GM19467 (cell line): ENCODE data around the gene FIGNL1.
A peak's percentile ranks its signal among the peaks of the same experiment; 100 is the strongest.

Source experiments
- ATAC-seq: cut with Tn5 transposase; IDR thresholded peaks from one replicate; pipeline ENCODE4 v1.9.1; 2021; ENCODE audit warnings: mild to moderate bottlenecking, moderate library complexity; ENCODE audit not compliant: unreplicated experiment

The FIGNL1 gene

DNA sequence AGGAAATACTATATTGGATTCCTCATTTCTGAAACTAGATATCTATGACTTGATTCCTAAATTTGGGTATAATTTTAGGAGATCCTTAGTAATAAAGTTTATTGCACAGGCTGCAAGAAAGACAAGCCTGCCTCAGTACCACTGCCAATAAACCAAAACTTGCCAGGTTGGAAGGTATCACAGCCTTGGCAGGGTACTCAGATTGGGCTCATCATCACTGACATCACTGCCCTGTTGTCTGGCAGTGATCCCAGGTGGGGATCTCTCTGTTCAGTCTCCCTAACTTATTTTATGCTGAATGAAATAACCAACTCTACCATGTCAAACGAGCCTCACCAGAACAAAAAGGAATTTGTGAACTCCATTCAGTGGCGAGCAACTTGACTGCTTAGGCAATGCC is 18.8 kb downstream of the FIGNL1 start:
- no peak for ATAC-seq

DNA sequence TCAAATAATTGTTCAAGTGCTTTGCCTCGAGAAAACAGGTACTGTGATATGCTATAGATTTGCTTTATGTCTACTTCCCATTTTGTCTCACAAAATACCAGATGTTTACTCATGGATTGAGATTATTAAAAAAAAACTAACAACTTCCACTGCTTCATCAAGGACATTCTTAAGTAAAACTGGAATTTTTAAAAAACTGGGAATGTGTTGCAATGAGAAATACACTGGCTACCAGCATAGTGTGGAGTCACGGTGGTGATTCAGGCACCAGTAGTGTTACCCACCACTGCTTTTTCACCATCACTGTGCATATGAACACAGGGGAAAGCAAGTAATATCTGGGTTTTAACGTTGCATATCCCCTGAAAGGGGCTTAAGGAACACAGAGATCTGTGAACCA is 21.2 kb downstream of the FIGNL1 start:
- ATAC-seq: no peak

- ATAC-seq: no peak
Measured at GRCh38 chr7:50427518-50427917, 22.6 kb downstream of the FIGNL1 start.

DNA sequence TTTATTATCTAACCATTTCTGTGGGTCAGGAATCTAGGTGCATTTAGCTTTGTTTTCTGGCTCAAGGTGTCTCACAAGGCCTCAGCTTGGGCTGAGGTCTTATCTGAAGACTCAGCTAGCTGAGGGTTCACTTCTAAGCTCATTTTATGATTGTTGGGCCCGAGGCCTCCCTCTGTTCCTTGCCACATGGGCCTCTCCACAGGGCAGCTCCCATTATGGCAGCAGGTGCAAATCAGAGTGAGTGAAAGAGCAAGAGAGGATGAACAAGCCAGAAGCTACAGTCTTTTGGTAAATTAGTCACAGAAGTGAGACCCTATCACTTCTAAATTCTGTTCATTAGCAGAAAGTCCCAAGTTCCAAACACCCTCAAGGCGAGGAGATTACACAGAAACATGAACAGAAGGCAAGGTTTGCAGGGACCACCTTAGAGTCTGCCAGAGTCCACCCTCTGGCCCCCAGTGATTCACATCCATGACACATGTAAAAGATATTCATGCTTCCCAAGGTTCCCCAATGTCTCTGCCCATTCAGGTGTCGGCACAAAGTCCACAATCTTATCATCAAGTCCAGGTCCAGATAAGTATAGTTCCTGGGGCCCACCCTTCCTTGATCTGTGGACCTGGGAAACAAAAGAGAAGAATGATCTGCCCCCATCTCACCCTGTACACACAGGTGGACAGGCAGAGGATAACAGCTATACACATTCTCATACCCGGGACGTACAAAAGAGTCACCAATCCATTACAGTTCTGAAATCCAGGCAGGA is 23.7 kb downstream of the FIGNL1 start:
- no peak for ATAC-seq

- ATAC-seq: no peak
Measured at GRCh38 chr7:50425318-50425717, 24.8 kb downstream of the FIGNL1 start.

- no peak for ATAC-seq
Measured at GRCh38 chr7:50423860-50424259, 26.3 kb downstream of the FIGNL1 start.

DNA sequence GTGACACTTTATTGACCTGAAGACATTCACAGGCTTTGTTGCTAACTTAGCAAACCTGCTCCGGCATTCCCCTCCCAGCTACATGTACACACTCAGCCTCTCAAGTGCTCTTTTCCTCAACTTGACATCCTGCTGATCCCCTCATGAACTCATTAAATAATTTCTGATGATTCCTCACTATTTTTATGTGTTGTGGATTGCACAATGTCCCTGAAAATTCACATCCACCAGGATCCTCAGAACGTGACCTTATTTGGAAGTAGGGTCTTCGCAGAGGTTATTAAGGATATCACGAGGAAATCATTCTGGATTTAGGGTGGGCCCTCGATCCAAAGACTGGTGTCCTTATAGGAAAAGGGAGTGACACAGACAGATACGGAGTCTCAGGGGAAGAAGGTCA is 27.3 kb downstream of the FIGNL1 start:
- ATAC-seq: no peak

GRCh38 chr7:50421043-50421442 is 29.1 kb downstream of the FIGNL1 start:
- ATAC-seq: no peak

- no peak for ATAC-seq
Measured at GRCh38 chr7:50418526-50419290, 31.4 kb downstream of the FIGNL1 start.

GRCh38 chr7:50418086-50418515 is 32.0 kb downstream of the FIGNL1 start:
- ATAC-seq: peak; percentile 90

GRCh38 chr7:50416527-50417182 is 33.5 kb downstream of the FIGNL1 start:
- ATAC-seq: peak; percentile 64

DNA sequence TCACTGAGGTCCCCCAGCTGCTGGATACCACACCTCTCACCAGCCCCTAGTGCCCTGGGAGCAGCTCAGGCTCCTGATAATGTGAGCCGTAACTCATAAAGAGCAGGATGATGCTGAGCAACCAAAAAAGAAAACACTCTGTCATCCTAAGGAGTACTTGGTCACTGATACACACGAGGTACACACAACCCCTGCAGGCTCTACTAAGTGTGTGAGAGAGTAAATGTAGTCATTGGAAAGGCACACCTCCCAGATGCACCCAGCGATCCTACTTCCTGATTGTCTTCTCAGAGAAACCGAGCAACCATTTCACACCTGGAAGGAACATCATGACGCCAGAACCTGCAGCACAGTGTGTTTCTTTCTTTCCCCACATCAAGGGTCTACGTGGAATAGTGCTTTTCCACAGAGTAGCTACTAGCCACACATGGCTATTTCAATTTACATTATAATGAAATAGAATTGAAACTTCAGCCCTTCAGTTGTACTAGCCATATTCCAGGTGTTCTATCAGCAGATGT is 34.2 kb downstream of the FIGNL1 start:
- no peak for ATAC-seq

DNA sequence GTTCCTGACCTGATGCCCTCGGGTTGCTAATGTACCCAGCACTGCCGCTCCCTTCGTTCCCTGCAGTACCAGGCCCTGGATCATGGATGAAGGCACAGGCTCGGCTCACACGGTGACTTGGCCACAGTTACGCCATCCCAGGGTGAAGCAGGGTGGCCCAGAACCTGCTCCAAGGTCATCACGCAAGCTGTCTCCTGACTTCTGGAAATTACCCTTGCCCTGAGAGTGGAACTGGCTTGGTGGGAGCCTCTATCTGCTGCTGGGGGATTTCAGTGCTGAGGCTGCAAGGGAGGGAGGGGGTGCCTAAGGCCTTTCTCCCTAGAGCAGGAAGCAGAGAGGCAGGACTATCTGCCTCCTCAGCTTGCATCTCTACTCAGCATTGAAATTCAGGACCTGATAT is 36.6 kb downstream of the FIGNL1 start:
- no peak for ATAC-seq

DNA sequence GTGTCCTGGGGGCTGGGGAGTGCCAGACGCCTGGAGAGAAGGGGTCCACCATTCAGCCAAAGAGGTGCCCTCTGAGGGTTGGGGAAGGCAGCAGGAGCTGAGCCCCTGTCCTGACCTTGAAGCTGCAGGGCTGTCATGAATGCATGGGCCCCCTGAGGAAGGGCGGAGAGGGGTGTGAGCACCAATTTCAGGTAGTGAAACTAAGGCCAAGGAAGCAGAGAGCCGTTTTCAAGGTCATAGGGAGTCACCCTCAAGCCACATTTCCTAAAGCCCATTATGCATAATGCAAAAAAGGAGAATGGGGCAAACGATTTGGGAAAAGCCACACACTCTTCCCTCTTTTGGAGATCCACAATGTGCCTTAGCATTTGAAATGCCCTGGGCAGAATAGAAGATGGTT is 37.2 kb downstream of the FIGNL1 start:
- ATAC-seq: no peak

DNA sequence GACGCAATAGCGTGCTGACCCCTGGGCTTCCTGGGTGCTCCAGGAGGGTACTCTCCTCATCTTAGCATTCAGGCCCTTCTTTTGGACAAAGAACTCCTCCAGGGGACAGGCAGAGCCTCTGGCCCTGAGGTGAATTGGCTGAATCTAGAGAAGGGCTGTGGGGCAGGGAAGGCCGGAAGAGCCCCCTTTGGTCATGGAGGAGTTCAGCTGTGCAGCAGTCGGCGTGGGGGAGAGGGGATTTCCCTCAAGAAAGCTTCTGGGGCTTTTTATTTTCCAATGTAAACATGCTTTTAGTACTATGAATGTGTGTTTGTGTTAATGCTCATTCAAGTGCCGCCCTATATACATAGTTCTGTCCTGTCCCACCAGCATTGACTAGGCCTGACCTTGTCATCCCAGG is 38.8 kb downstream of the FIGNL1 start:
- no peak for ATAC-seq

DNA sequence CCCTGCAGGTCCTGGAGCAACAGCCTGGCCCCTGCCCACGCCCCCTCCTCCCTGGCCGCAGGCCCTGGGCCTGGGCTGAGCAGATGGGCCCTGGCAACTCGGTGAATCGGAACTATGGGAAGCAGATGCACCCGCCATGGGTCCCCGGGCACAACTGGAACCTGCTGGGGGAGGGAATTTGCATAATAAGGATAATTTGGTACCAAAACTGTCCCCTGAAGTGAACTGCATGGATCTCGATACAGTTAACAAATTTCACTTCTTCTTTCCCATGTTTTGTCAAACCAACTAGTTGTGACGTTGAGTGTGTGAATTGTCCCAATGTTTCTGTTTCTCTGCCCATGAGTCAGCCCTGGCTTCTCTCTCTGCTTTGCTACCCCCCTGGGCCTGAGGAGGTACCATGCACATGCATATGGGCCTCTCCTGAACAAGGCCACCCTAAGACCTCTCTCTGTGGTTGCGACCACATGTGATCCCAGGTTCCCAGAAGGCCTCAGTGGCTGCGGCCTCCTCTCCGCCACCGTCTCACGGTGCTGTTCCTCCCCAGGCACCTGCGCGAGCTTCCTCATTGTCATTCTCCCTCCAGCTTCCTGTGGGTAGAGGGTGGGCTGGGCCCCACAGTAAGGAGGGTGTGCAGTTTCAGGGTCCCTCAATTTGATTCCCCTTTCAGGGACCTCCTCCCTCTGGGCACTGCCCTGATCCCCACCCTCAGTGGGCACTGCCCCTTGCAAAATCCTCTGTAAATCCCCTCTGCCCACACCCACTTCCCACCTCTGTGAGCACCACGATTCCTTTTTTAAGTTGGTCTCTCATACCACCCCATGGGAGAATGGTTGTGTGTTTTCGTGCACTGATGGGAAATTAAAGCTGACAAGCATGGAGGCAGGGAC is 40.0 kb downstream of the FIGNL1 start:
- peak; percentile 54 for ATAC-seq

DNA sequence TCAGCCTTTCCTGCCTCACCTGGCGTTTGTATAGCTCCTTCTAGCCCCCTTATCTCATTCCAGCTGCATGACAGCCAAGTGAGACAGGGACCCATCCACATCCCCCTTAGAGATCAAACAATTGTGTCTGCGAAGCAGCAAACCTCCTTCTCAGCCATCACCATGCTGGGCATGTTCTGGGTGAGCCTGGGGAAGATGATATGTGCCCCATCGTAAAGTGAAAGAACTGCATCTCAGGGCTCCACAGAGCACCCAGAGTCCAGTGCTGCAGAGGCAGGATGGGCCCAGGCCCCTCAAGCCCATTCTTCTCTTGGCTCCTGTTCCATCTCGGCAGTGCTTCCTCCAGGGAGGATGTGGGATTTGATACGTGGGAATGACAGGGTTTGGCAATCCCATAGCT is 43.2 kb downstream of the FIGNL1 start:
- ATAC-seq: no peak

DNA sequence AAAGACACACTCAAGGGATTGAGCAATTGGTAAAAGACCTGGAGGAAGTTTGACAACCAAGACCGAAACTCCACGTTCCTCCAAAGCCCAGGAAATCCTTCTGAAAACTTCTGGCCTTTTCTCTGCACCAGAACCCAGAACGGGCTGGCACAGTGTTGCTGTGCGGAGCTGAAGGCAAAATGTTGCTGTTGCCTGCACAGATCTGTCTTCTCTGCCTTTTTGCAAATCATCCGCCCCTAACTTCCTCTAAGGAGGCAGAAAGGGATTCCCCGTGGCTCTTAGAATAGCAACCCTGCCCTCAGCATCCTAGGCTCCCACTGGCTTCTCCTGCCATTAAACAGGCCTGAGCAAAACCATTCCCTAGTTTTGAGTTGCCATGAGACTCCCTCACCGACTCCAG is 44.9 kb downstream of the FIGNL1 start:
- no peak for ATAC-seq

DNA sequence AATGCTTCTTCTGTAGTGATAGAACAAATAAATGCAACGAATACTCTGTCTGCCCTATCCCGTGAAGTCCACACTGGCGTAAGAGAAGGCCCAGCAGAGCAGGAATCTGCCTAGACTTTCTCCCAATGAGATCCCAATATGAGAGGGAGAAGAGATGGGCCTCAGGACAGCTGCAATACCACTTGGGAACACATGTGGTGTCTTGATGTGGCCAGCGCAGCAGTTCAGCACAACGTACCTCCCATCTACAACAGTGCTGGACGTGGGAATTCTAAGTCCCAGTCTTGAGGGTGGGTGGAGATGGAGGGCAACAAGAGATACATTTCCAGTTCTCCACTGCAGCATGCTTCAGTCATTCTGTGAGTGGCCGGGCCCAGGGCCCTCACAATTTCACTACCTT is 45.8 kb downstream of the FIGNL1 start:
- ATAC-seq: no peak

DNA sequence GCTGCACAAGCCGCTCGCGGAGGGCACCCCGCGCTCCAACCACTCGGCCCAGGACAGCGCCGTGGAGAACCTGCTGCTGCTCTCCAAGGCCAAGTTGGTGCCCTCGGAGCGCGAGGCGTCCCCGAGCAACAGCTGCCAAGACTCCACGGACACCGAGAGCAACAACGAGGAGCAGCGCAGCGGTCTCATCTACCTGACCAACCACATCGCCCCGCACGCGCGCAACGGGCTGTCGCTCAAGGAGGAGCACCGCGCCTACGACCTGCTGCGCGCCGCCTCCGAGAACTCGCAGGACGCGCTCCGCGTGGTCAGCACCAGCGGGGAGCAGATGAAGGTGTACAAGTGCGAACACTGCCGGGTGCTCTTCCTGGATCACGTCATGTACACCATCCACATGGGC is 50.0 kb downstream of the FIGNL1 start:
- no peak for ATAC-seq

DNA sequence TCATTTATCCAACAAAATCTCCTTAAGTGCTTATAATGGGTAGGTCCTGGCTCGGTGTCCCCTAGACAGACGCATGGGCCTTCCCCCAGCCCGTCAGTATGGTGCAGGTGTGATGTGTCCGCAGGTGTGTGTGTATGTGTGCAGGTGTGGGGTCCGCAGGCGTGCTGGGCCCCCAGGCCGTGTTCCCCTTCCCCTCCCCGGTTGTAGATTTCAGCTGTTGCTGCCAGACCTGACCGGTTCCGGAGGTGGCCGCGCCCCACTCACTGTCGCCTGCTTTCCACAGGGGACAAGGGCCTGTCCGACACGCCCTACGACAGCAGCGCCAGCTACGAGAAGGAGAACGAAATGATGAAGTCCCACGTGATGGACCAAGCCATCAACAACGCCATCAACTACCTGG is 50.5 kb downstream of the FIGNL1 start:
- no peak for ATAC-seq
